OCI-LY1 (cell line): Measurements from ENCODE around the gene RREB1.

ENCODE experiments used
- EZH2 ChIP-seq: fragments of 200-600 bp; sonication (generic), shearing (Covaris generic); IDR thresholded peaks from 2 replicates; pipeline ENCODE4 v1.8.0; 2017; ENCODE audit warnings: borderline replicate concordance, mixed run types, mild to moderate bottlenecking, antibody characterized with exemption, low read length, moderate library complexity, mixed read lengths
- TF ChIP-seq, protein P1 (sequence below): fragments of 200-600 bp; sonication (generic), shearing (Covaris generic); IDR thresholded peaks from 2 replicates; pipeline ENCODE4 v1.5.1; 2017; ENCODE audit warnings: mild to moderate bottlenecking, antibody characterized with exemption, low read length, moderate library complexity, mixed read lengths

- TF ChIP-seq, protein P1, sequence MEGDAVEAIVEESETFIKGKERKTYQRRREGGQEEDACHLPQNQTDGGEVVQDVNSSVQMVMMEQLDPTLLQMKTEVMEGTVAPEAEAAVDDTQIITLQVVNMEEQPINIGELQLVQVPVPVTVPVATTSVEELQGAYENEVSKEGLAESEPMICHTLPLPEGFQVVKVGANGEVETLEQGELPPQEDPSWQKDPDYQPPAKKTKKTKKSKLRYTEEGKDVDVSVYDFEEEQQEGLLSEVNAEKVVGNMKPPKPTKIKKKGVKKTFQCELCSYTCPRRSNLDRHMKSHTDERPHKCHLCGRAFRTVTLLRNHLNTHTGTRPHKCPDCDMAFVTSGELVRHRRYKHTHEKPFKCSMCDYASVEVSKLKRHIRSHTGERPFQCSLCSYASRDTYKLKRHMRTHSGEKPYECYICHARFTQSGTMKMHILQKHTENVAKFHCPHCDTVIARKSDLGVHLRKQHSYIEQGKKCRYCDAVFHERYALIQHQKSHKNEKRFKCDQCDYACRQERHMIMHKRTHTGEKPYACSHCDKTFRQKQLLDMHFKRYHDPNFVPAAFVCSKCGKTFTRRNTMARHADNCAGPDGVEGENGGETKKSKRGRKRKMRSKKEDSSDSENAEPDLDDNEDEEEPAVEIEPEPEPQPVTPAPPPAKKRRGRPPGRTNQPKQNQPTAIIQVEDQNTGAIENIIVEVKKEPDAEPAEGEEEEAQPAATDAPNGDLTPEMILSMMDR, result no peak
- TF ChIP-seq EZH2, result no peak
Measured at GRCh38 chr6:7127680-7128079, 19.9 kb downstream of the RREB1 start.
